ENCODE measurements around the gene HPN. TPM values are rescaled to one million over a fixed set of nuclear protein-coding genes. Genes with fewer than 3 reads are reported as not detected.
"Not testable (repeated sequence)": the region's sequence is repeated elsewhere in the genome, so short reads cannot be mapped to it uniquely, and the experiment has no call there.

The HPN gene
- total RNA-seq, 2 experiments from 2014 or later, result 0.31 TPM; not detected in 1

DNA sequence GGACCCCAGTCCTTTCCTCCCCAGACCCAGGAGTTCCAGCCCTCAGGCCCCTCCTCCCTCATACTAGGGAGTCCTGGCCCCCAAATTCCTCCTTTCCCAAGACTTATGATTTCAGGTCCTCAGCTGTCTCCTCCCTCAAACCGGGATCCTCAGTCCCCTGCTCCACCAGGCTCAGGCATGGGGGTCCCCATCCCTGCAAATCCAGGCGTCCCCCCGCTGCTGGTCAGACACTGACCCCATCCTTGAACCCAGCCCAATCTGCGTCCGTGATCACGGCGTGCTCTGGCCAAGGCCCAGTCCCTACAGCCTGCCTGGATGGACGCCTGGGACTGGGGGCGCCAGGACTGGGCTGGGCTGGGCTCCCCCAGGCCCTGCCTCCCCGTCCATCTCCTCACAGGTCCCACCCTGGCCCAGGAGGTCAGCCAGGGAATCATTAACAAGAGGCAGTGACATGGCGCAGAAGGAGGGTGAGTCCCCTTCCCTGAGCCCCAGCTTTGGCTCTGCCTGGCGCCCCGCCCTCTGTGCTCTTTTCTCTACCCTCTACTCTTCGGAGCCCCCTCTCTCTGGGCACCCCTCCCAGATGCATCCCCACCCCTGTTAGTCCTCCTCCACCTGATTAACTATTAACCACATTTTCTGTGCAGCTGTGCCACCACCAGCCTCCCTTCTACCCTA lies 672 bp downstream of the HPN start:
- no peak for DNase-seq
- Mint-ChIP-seq H3K4me3 (no peak overlapping the region), H3K27me3 (peaks cover 6% of the 10 kb centered on the region), H3K36me3 (no peaks in the 10 kb centered on the region), H3K9me3 (no peaks in the 10 kb centered on the region), H3K4me1 (peaks cover 26% of the 10 kb centered on the region), H3K27ac (no peak overlapping the region)

DNA sequence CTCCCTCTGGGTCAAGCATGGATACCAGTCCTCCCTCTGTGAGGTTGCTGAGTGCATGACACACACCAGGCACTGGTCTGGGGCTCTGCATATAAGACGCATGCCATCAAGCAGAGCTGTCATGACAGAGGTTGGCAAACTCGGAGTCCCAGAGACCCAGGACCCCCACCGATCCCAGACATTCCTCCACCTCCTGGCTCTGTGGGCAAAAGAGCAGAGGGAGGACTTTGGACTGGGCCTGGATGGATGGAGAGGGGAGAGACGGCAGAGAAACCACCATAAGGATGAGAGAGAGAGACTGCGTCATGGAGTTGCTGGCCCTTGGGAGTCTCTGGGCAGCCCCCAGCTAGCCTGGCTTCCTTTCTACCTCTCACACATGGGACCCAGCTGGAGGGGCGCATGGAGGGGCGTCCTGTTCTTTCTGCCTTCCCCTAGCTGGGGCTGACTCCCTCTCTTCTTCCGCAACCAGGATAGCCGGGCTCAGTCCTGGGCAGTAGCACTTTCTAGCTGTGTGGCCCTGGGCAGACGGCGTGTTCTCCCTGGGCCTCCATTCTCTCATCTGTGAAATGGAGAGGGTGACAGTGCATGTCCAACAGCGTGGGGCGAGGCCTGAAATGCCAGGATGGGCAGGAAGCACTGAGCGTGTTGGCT lies 1.6 kb downstream of the HPN start:
- no peak overlapping the region for H3K4me3 Mint-ChIP-seq
- H3K4me1 Mint-ChIP-seq, result peaks cover 26% of the 10 kb centered on the region
- no peak overlapping the region for H3K27ac Mint-ChIP-seq
- H3K9me3 Mint-ChIP-seq, result no peaks in the 10 kb centered on the region
- H3K27me3 Mint-ChIP-seq, result peaks cover 6% of the 10 kb centered on the region
- H3K36me3 Mint-ChIP-seq, result no peaks in the 10 kb centered on the region
- no peak for DNase-seq

DNA sequence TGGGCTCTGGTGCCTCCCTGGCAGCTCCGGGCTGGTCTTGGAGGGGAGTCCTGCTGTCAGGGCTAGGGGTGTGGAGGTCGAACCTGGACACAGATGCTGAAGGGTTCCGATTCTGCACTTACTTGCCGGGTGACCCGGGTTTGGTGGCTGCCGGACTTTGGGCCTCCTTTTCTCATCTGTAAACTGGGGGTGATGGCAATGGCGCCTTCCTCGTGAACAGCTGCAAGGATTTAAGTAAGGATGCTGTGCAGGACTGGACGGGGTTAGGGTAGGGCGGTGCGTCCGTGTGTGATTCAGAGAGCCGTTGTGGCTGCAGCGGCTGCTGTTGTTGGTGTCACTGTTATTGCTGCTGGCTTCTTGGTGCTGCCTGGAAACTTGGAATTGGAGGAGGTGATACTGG lies 2.4 kb downstream of the HPN start:
- no peak for DNase-seq
- Mint-ChIP-seq H3K4me1 (peaks cover 26% of the 10 kb centered on the region), H3K27ac (no peak overlapping the region), H3K27me3 (peaks cover 6% of the 10 kb centered on the region), H3K4me3 (no peak overlapping the region), H3K36me3 (no peaks in the 10 kb centered on the region), H3K9me3 (no peaks in the 10 kb centered on the region)

DNA sequence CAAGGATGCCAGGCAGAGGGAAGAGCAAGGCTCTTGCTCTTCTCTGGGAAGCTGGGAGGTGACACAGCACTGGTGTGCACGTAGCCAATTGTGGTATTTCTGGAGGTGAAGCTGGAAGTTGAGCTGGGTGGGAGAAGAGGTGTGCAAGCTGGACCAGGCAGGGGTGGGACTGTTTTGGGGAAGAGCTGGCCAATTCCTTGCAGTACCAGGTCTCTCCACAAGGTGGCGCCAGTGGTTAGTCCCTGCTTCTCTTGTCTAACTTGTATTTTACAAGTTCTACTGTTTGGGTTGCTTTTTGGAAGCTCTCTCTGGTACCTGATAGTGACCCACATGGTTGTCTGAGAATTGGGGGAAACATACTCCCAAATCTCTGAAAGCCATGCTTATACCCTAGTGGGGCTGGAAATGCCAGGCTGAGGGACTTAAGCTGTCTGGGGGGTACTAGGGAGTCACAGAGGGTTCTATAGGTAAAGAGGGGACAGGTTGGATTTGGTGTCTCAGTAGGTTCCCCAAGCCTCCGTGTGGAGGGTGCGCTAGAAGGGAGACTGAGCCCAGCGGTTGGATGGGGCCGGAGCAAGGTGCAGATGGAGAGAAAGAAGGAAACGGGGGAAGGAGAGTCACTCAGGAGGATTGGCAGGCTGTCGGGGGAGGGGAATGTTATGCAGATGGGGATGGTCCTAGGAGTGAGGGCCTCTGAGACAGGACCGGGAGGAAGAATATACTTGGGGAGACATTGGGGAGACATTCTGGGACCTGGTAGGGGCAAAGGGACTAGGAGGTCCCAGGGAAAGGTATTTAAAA lies 3.0 kb downstream of the HPN start:
- peaks cover 26% of the 10 kb centered on the region for H3K4me1 Mint-ChIP-seq
- peaks cover 6% of the 10 kb centered on the region for H3K27me3 Mint-ChIP-seq
- H3K27ac Mint-ChIP-seq, result no peak overlapping the region
- peak; percentile 36 for DNase-seq
- H3K9me3 Mint-ChIP-seq, result no peaks in the 10 kb centered on the region
- no peaks in the 10 kb centered on the region for H3K36me3 Mint-ChIP-seq
- H3K4me3 Mint-ChIP-seq, result no peak overlapping the region

DNA sequence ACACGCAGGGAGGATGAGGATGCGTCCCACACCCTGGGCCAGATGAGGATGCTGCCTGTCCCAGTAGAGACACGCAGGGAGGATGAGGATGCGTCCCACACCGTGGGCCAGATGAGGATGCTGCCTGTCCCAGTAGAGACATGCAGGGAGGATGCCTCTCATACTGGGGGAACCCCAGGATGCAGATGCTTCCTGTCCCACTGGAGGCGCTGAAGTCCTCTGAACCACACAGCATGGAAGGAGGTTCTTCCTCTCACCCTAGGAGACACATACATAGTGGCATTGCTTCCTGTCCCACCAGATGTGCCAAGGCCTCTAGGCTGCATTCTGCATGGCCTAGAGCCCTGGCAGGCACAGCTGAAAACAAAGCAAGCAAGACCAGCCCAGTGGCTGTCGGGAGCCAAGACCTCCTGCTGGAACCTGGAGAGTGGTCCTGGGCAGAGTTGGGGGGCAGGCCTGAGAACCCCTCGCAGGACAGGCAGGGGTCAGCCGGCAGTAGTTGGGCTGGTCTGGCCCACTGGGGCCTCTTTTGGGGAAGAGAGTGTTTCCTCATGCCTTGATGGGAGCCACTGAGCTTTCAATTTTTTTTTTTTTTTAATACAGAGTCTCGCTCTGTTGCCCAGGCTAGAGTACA lies 4.3 kb downstream of the HPN start:
- no peaks in the 10 kb centered on the region for H3K36me3 Mint-ChIP-seq
- H3K9me3 Mint-ChIP-seq, result no peaks in the 10 kb centered on the region
- no peak overlapping the region for H3K27ac Mint-ChIP-seq
- H3K27me3 Mint-ChIP-seq, result peaks cover 6% of the 10 kb centered on the region
- H3K4me1 Mint-ChIP-seq, result peaks cover 19% of the 10 kb centered on the region
- peak; percentile 43 for DNase-seq
- no peak overlapping the region for H3K4me3 Mint-ChIP-seq

DNA sequence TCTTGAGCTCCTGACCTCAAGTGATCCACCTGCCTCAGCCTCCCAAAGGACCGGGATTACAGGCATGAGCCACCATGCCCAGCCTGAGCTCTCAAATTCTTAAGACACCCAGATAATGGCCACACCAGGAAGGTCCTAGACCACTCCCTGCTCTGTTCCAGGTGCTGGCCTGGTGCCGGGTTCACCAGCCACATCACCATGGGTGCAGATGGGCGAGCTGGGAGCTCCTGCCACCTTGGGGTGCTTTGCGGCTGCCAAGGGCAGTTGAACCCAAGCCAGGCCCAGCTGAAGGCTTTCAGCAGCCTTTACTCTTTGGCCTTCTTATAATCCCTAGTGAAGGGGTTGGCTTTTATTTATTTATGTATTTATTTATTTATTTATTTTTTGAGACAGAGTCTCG lies 4.9 kb downstream of the HPN start:
- Mint-ChIP-seq H3K4me1 (peaks cover 15% of the 10 kb centered on the region), H3K36me3 (no peaks in the 10 kb centered on the region), H3K27ac (no peak overlapping the region), H3K4me3 (no peak overlapping the region), H3K9me3 (no peaks in the 10 kb centered on the region), H3K27me3 (peaks cover 6% of the 10 kb centered on the region)
- DNase-seq, result no peak

DNA sequence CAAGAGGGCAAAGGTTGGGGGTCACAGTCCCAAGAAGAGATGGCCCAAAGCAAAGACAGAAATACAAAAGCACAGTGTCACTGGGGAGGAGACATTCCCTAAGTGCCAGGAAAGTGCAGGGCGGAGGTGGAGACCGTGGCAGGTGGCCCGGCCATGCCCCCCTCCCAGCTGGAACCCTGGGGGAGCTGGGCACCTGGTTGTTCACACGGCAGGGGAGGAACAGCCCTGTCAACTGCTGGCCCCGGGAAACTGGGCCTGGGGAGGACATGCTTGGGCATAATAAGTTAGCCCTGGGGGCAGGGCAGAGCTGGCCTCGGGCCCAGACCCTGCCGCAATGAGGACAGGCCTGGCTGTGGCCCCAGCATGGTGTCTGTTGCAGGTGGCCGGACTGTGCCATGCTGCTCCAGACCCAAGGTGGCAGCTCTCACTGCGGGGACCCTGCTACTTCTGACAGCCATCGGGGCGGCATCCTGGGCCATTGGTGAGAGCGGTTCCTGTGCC lies 7.4 kb downstream of the HPN start:
- no peak for DNase-seq
- Mint-ChIP-seq H3K36me3 (no peaks in the 10 kb centered on the region), H3K9me3 (no peaks in the 10 kb centered on the region), H3K4me3 (no peak overlapping the region), H3K27ac (no peak overlapping the region), H3K27me3 (peaks cover 6% of the 10 kb centered on the region), H3K4me1 (peaks cover 12% of the 10 kb centered on the region)

DNA sequence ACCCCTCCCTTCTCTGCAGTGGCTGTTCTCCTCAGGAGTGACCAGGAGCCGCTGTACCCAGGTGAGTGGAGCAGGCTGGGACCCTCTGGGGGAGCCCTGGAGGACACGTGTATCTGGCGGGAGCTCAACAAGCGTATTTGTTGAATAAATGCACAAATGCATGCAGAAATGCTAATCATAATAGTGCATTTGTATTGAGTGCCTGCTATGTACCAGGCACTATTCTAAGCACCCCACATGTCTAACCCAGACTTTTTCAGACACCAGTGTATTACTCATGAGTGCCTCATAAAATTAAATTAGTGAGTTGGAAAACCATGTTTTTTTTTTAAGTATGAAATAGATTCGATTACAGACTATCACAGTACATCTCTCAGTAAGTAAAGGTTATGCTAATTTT lies 7.9 kb downstream of the HPN start:
- Mint-ChIP-seq H3K9me3 (no peaks in the 10 kb centered on the region), H3K4me3 (no peak overlapping the region), H3K4me1 (peaks cover 10% of the 10 kb centered on the region), H3K27ac (no peak overlapping the region), H3K36me3 (no peaks in the 10 kb centered on the region), H3K27me3 (peaks cover 6% of the 10 kb centered on the region)
- DNase-seq, result no peak

DNA sequence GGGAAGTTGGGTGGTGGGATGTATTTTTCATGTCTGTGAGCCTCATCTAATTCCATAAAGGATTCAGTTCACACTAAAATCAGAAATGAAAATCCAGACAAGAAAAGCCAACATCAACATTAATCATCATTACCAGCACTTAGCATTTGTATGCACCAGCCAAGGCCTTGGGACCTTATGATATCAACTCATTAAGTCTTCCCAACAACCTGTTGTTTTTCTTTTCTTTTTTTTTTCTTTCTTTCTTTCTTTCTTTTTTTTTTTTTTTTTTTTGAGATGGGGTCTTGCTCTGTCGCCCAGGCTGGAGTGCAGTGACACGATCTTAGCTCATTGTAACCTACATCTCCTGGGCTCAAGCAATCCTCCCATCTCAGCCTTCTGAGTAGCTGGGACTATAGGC lies 9.1 kb downstream of the HPN start:
- DNase-seq, H3K9me3 Mint-ChIP-seq, H3K36me3 Mint-ChIP-seq, H3K4me3 Mint-ChIP-seq, H3K27ac Mint-ChIP-seq, H3K4me1 Mint-ChIP-seq, H3K27me3 Mint-ChIP-seq: not testable (repeated sequence)

DNA sequence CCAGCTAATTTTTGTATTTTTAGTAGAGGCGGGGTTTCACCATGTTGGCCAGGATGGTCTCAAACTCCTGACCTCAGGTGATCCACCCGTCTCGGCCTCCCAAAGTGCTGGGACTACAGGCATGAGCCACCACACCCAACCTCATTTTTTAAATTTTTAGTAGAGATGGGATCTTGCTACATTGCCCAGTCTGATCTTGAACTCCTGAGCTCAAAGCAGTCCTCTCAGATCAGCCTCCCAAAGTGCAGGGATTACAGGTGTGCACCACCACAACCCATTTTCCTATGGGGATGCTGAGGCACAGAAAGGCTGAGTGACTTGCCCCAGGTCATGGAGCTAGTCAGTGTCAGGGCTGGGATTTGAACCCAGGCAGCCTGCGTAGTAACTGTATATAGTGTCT lies 9.7 kb downstream of the HPN start:
- not testable (repeated sequence) for DNase-seq, H3K4me1 Mint-ChIP-seq, H3K36me3 Mint-ChIP-seq, H3K9me3 Mint-ChIP-seq, H3K27me3 Mint-ChIP-seq, H3K27ac Mint-ChIP-seq, H3K4me3 Mint-ChIP-seq

DNA sequence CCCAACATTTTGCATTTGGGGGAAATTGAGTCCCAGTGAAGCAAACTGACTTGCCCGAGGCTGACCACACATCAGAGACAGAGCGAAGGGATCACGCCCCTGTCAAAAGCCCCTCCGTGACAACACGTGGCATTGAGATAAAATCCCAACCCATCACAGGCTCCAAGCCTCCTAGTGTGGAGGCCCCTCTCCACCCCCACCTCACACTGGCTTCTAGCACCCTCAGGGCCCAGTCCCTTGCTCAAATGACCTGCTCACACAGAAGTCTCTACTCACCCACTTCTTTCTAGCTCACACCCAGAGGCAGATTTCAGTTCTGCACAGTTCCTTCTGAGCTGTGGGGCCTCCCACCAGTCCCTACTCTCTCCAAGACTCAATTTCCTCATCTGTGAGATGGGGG lies 10.3 kb downstream of the HPN start:
- Mint-ChIP-seq H3K4me3 (no peak overlapping the region), H3K36me3 (no peaks in the 10 kb centered on the region), H3K27ac (no peak overlapping the region), H3K9me3 (no peaks in the 10 kb centered on the region), H3K4me1 (no peaks in the 10 kb centered on the region), H3K27me3 (no peaks in the 10 kb centered on the region)
- no peak for DNase-seq

DNA sequence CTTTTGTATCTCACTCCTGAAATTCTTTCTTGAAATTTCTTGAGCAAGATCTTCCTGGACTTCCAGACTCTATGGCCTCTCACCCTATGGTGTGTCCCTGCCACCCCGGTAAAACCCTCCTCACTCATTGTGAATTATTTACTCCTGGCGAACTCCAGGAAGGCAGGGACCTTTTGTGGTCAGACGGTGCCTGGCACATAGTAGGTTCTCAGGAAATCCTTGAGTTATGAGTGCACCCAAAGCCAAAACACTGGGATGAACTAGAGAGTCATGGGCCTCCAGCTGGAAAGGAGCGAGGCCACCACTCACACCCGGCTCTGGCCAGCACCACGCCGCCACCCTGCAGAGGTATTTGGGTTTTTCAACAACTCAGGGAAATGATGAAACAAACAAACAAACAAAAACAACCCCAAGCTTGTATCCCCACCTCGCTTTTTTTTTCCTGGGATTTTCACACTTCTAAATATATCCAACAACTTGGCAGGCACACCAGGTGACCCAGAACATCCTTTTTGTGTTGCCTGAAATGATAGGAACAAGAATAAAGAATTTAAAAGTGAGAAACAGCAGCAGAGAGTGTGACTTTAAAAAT lies 11.2 kb downstream of the HPN start:
- DNase-seq, result no peak
- Mint-ChIP-seq H3K9me3 (no peaks in the 10 kb centered on the region), H3K27ac (no peak overlapping the region), H3K36me3 (no peaks in the 10 kb centered on the region), H3K27me3 (no peaks in the 10 kb centered on the region), H3K4me3 (no peak overlapping the region), H3K4me1 (no peaks in the 10 kb centered on the region)

DNA sequence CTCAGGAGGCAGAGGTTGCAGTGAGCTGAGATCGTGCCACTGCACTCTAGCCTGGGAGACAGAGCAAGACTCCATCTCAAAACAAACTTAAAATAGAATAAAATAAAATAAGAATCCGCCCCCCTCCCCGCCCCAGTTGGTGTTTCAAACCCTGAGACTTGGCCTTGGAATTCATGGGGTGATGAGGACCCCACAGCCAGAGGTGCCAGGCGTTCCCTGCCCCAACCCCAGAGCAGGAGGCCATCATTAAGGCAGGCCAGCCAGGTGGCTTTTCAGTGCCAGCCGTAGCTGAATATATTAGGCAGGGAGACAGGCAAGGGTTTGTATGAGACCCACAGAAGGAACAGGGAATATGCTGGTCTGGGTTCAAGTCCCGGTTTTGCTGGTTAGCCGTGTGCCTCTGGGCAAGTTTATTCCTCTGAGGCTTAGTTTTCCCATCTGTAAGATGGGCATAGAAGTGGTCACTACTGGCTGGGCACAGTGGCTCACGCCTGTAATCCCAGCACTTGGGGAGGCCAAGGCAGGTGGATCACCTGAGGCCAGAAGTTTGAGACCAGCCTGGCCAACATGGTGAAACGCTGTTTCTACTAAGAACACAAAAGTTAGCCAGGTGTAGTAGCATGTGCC lies 12.3 kb downstream of the HPN start:
- Mint-ChIP-seq H3K4me3 (no peak overlapping the region), H3K9me3 (no peaks in the 10 kb centered on the region), H3K36me3 (no peaks in the 10 kb centered on the region), H3K27ac (no peak overlapping the region), H3K27me3 (no peaks in the 10 kb centered on the region), H3K4me1 (no peaks in the 10 kb centered on the region)
- no peak for DNase-seq

DNA sequence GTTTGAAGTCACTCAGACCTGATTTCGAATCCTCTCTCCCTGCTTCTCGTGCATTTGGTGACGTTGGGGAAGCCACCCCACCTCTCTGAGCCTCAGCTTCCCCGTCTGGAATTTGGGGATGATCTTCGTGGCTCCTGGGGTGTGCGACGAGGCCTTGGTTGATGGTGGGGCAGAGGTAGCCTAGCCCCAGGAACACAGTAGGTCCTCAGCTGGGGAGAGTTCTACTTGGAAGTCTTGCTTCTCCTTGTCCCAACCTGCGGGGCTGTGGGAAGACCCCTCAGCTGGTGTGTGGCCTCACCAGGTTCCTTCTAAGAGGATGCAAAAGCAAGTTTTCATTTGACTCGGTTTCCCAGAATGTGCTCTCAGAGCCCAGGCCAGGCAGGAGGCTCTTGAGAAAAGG lies 13.1 kb downstream of the HPN start:
- no peaks in the 10 kb centered on the region for H3K9me3 Mint-ChIP-seq
- no peaks in the 10 kb centered on the region for H3K27me3 Mint-ChIP-seq
- H3K27ac Mint-ChIP-seq, result no peak overlapping the region
- DNase-seq, result no peak
- no peaks in the 10 kb centered on the region for H3K36me3 Mint-ChIP-seq
- no peaks in the 10 kb centered on the region for H3K4me1 Mint-ChIP-seq
- no peak overlapping the region for H3K4me3 Mint-ChIP-seq

All from activated naive CD8-positive, alpha-beta T cell treated with anti-CD3 and anti-CD28 coated beads for 36 hours (primary cell).